Body of pancreas (tissue), 4 donors: ENCODE measurements around the gene CRLF1. TPM values are rescaled to one million over a fixed set of nuclear protein-coding genes. Genes with fewer than 3 reads are reported as not detected.
"Not testable (repeated sequence)": the region's sequence is repeated elsewhere in the genome, so short reads cannot be mapped to it uniquely, and the experiment has no call there.

Experiments used
- ATAC-seq: fragments of 150-250 bp; one replicate; pipeline ENCODE4 v1.9.1; 2016
- DNase-seq, 4 donors: peaks; one replicate each; pipeline ENCODE4 v3.0.0-alpha.2; 2019
- H3K27ac ChIP-seq, 4 donors: fragments of 200-600 bp; sonication (generic); 1 replicate in 3 of 4; 2 replicates in 1 of 4; pipeline versions ENCODE4 v1.5.1 to v1.6.1; 2016 to 2019; ENCODE audit warnings: mild to moderate bottlenecking in 1 of 4, mixed read lengths in 1 of 4, moderate library complexity in 1 of 4
- H3K27me3 ChIP-seq, 2 donors: fragments of 200-600 bp; sonication (generic); one replicate each; pipeline ENCODE4 v1.6.0; 2016; ENCODE audit warnings: mild to moderate bottlenecking in 1 of 2
- H3K36me3 ChIP-seq, 2 donors: fragments of 200-600 bp; sonication (generic); replicated peaks in 1 of 2; 2 replicates each; pipeline ENCODE4 v1.5.1; 2016; ENCODE audit warnings: low read depth in 2 of 2; ENCODE audit not compliant: insufficient read depth in 1 of 2
- H3K4me1 ChIP-seq: fragments of 200-600 bp; sonication (generic); one replicate; pipeline ENCODE4 v1.6.0; 2016
- H3K4me3 ChIP-seq, 2 donors: fragments of 200-600 bp; sonication (generic); 1 replicate in 1 of 2; 2 replicates in 1 of 2; pipeline ENCODE4 v1.5.1; 2016 to 2019
- H3K9me3 ChIP-seq, 3 donors: fragments of 200-600 bp; sonication (generic); 1 replicate in 2 of 3; 2 replicates in 1 of 3; pipeline ENCODE4 v1.5.1; 2016
- POLR2A ChIP-seq, 3 donors: fragments of 450-650 bp; IDR thresholded peaks; one replicate each; pipeline ENCODE4 v1.6.1; 2016; ENCODE audit warnings: antibody characterized with exemption in 3 of 3, mild to moderate bottlenecking in 2 of 3
- WGBS, 2 donors: methylation state at CpG; one replicate each; pipeline ENCODE4 v1.1.5; 2017; 5-methylcytosine and 5-hydroxymethylcytosine counted together
- intact Hi-C: fragments of 100-400 bp; cut with DNase I; formaldehyde crosslinking; loops from one replicate; pipeline ENCODE4 v1.15.1; 2023
- total RNA-seq, 2 donors: library from RNA; depleted of rRNA; stranded (reverse); fragments of >200 nt; gene quantifications; one replicate each; pipeline ENCODE4 v1.1.0, GENCODE V29; 2016
- TF ChIP-seq, protein P1 (sequence below), 7 experiments: fragments of 450-650 bp in 4 of 7; fragments of 200-600 bp in 3 of 7; sonication (generic) in 3 of 7; IDR thresholded peaks; one replicate each; pipeline ENCODE4 v1.5.1; 2016 to 2019; ENCODE audit warnings: antibody characterized with exemption in 7 of 7

CRLF1 gene
- total RNA-seq, 2 donors from 2014 or later: 23.3 to 40.2 TPM

DNA sequence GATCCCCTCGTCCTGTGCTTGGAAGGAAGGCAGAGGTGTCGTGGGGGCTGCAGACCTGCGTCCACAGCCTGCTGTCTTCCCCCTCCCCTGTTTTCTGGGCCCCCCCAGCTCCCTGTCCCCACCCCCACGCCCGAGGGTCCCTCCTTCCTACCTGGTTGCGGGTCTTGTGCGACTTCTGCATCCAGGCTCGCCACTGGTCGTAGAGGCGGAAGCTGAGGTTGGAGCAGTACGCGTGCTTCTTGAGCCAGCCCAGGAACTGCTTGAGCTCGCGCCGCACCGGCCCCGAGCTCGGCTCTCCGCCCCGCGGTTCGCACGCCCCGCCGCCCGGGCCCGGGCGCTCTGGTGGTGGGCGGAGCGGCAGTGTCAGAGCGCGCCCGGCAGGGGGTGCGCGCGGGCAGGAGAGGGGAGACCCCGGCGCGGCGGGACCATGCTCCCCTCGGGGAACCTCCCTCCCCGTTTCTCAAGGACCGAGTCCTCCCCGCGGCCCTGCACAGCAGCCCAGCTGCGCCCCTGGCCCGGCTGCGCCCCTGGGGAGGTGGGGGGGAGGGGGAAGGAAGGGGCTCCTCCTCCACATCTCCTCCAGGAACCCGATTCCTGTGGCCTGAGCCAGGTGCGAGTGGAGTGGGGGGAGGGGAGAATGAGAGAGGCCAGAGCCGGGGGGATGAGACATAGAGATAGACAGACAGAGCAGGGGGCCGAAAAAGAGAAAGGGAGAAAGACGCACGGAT is 12.3 kb downstream of the CRLF1 start:
- Histone ChIP-seq H3K36me3 (no peaks in the 10 kb centered on the region), H3K27ac (peak overlapping the region in 2 of 4 donors; percentile 41 to 45), H3K27me3 (peaks cover 0 to 15% of the 10 kb centered on the region in 2 donors), H3K9me3 (no peaks in the 10 kb centered on the region), H3K4me1 (peaks cover 28% of the 10 kb centered on the region), H3K4me3 (no peak overlapping the region)
- intact Hi-C loops: no loop called here
- WGBS, 2 donors: 1 to 2% methylated on average over 23 to 53 of the region's 54 CpGs
- ATAC-seq (peak; percentile 73), DNase-seq (peak; percentile 69 to 80 (median 76))
- TF ChIP-seq, protein P1, sequence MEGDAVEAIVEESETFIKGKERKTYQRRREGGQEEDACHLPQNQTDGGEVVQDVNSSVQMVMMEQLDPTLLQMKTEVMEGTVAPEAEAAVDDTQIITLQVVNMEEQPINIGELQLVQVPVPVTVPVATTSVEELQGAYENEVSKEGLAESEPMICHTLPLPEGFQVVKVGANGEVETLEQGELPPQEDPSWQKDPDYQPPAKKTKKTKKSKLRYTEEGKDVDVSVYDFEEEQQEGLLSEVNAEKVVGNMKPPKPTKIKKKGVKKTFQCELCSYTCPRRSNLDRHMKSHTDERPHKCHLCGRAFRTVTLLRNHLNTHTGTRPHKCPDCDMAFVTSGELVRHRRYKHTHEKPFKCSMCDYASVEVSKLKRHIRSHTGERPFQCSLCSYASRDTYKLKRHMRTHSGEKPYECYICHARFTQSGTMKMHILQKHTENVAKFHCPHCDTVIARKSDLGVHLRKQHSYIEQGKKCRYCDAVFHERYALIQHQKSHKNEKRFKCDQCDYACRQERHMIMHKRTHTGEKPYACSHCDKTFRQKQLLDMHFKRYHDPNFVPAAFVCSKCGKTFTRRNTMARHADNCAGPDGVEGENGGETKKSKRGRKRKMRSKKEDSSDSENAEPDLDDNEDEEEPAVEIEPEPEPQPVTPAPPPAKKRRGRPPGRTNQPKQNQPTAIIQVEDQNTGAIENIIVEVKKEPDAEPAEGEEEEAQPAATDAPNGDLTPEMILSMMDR (IDR thresholded peaks at IDR 0.05): peak; percentile 53 to 92 (median 84)
- TF ChIP-seq POLR2A (IDR thresholded peaks at IDR 0.05): no peak

DNA sequence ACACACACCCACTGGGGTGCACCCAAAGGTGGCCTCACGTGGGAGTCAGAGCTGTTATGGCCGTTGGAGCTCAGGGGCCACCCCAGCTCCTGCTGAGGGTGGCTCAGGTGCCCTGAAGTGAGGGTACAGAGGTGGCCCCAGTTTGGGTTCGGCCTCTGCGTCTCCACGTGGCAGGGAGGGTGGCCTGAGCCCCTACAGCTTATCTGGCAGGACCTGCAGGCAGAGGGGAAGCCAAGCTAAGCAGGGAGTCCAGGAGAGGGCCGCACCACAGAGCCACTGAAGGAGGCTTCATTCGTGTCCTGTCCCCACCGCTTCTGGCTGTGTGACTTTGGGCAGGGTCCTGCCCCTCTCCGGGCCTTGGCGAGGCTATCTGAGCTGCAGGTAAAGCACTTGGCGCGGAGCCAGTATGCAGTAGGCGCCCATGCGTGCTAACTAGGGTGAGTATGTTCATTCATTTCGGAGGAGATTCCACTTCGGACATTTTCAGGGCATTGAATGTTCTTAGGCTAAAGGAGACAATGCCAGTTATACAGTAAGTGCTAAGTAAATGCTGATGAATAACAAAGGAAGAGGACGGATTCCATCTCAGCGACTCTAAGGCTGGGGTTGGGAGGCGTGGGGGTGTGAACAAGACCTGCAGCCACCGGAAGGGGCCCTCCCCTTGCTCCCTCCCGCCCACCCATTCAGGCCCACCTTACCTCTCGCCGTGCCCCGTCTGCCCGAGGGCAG is 13.1 kb downstream of the CRLF1 start:
- intact Hi-C loops: no loop called here
- H3K36me3 ChIP-seq: no peaks in the 10 kb centered on the region
- TF ChIP-seq, protein P1 (IDR thresholded peaks at IDR 0.05): no peak
- no peak for TF ChIP-seq POLR2A (IDR thresholded peaks at IDR 0.05)
- H3K4me1 ChIP-seq: peaks cover 30% of the 10 kb centered on the region
- WGBS, 2 donors: 5 to 37% methylated on average over 13 to 24 of the region's 25 CpGs
- peak overlapping the region in 1 of 4 donors; percentile 41 for H3K27ac ChIP-seq
- no peak for ATAC-seq
- H3K27me3 ChIP-seq: peaks cover 0 to 15% of the 10 kb centered on the region in 2 donors
- no peaks in the 10 kb centered on the region for H3K9me3 ChIP-seq
- H3K4me3 ChIP-seq: no peak overlapping the region
- peak in 1 of 4 donors; percentile 36 for DNase-seq

DNA sequence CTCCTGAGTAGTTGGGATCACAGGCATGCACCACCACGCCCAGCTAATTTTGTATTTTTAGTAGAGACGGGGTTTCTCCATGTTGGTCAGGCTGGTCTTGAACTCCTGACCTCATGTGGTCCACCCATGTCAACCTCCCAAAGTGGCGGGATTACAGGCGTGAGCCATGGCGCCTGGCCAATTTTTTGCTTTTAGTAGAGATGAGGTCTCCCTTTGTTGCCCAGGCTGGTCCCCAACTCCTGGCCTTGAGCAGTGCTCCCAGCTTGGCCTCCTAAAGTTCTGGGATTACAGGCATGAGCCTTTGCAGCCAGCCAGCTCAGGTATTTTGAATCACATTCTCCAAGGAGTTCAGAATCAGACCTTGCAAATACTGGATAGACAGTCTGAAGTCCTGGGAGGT is 13.9 kb downstream of the CRLF1 start:
- H3K36me3 ChIP-seq, H3K27me3 ChIP-seq, ATAC-seq, H3K27ac ChIP-seq, intact Hi-C loops, H3K9me3 ChIP-seq, H3K4me3 ChIP-seq: not testable (repeated sequence)
- DNase-seq: peak in 1 of 4 donors; percentile 21
- peaks cover 36% of the 10 kb centered on the region for H3K4me1 ChIP-seq
- 67 to 68% methylated on average over 5 of the region's 5 CpGs for WGBS, 2 donors

DNA sequence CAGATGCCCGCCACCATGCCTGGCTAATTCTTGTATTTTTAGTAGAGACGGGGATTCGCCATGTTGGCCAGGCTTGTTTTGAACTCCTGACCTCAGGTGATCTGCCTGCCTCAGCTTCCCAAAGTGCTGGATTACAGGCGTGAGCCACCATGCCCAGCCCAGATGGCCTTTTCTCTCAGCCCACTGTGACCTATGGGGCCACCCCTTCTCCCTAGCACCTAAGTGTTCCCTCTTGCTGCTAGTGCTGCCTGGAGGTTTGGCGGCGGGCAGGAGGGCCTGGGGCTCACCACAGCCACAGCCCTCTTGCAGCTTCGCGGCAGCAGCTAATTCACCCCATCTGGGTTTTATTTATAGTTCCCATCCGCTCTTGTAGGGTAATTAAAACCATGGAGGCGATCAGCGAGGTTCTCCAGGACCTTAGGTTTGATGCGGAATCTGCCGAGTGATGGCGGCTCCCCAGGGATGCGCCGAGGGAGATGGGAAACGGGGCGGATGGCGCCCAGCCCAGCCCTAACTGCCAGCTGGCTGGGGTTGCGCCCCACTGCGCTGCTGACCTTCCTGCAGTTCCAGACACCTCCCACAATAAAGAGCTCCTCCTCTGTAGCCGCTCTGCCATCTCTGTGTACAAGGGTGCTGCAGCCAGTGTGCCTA is 14.7 kb downstream of the CRLF1 start:
- peaks cover 0 to 6% of the 10 kb centered on the region in 2 donors for H3K27me3 ChIP-seq
- ATAC-seq (no peak), DNase-seq (no peak)
- TF ChIP-seq, protein P1 (IDR thresholded peaks at IDR 0.05): no peak
- TF ChIP-seq POLR2A (IDR thresholded peaks at IDR 0.05): no peak
- no peaks in the 10 kb centered on the region for H3K36me3 ChIP-seq
- intact Hi-C loops: no loop called here
- H3K27ac ChIP-seq: no peak overlapping the region
- no peaks in the 10 kb centered on the region for H3K9me3 ChIP-seq
- H3K4me1 ChIP-seq: peaks cover 35% of the 10 kb centered on the region
- WGBS, 2 donors: 90 to 91% methylated on average over 20 to 22 of the region's 22 CpGs
- H3K4me3 ChIP-seq: no peak overlapping the region
